ENCODE measurements around the gene FRY.

FRY gene

DNA sequence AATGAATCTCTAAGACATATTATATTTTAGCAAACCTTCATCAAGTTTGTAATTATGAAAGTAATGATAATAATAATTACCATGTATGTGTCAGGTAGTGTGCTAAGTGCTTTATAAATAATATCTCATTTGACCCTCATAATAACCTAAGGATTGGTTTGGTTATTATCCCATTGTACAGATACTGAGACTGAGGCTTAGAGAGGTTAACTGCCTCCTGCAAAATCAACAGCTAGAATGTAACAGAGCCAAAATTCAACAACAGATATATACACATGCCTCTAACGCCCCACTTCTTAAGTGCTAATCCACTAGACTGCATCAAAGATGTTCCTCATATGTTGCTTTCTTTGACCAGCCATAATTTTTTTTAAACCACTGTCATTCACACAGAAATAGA lies 142.8 kb downstream of the FRY start:
- no peak for DNase-seq (ENCODE audit: low spot score)

DNA sequence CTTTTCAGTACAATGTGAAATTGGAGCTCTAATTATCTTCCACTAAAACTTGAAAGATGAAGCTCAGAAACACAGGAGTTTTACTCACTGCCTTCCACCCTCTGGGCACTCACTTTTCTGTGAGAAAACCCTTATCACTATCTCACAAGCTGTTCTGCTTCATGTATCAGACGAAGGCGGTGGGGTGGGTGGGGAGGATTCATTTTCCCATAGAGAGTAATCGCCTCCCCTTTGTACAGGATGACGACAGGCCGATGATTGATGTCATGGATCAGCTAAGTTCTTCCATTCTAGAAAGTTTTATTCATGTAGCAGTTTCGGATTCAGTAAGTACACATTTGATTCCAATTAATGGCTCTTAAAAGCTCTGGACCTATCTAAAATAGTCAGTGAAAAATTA lies 143.7 kb downstream of the FRY start:
- DNase-seq (ENCODE audit: low spot score) = no peak

DNA sequence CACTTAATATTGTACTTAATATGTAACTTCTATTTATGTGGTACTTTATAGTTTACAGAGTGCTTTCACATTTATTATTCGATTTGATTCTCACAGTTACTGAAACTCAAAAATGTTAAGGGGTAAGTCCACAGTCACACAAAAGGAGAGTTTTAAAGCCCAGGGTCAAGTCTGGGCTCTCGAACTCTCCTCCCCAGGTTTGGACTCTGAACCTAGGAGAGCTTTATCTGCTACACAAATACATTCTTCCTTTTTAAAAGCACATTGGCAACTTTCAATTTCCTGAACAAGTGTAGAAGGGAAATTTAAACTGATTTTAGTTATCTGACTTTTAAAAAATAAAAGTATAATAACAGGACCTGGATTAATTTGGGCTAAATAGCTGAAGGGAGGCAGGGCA lies 144.4 kb downstream of the FRY start:
- DNase-seq (ENCODE audit: low spot score) = no peak

DNA sequence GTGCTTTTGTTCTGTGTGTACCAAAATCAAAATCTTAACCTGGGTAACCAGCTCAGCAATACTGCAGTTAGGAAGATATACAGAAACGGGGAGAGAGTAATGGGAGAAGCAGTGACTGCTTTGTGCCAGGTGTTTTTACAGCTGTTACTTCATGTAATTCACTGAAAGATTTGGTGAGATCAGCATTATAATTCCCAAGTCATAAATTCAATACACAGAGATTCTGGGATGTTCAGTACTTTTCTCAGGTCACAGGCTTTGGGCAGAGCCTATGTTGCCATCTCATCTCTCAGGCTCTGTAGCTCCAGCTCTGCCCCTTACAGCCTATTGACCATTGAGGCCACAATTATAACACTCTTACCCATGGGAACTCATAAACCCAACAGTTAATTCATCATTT lies 145.1 kb downstream of the FRY start:
- DNase-seq (ENCODE audit: low spot score) = no peak

DNA sequence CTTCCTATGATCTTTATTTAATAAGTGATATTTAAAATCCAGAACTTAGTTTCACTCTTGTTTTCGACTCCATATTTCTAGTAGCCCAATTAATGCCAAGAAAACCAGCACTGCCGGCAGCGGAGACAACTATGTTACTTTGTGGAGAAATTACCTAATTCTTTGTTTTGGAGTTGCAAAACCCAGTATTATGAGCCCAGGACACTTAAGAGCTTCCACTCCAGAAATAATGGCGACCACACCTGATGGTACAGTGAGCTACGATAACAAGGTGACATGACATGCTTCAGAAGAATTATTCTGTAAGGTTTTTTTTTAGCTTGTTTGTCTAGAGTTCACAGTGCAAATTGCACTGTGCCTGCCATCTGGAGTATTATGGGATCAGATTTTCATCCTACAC lies 147.2 kb downstream of the FRY start:
- no peak for DNase-seq (ENCODE audit: low spot score)

DNA sequence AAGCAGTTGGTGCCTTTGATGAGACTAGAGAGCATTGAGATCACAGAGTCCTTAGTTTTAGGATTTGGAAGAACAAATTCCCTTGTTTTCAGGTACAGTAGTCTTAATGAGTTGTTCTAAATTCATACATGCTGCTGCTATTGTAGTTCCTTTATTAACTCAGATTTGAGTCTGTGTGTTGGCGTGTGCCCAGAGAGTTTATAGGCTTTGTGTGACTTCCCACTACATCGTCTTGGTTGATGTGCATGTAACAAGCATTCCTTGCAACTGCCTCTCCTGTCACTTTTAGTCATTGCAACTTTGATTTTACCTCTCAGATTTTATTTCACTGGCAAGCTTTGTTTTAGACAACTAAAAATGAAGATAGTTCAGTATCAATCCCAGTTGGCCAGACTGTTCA lies 148.1 kb downstream of the FRY start:
- no peak for DNase-seq (ENCODE audit: low spot score)

DNA sequence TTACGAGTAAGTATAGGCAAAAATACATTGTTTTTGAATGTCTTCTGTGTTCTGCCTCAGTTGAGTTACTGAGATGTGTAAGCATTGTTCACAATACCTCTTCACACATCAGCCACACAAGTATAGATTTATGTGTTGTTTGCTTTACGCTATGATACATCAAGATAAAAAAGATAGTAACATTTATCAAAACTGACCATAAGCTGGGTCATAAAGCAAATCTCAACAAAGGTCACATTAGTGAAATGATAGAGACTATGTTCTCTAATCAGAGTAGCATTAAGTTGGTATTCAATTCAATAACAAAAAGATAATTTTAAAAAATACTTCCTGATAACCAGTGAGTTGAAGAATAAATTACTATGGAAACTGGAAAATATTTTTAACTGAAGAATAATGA lies 156.1 kb downstream of the FRY start:
- no peak for DNase-seq (ENCODE audit: low spot score)

DNA sequence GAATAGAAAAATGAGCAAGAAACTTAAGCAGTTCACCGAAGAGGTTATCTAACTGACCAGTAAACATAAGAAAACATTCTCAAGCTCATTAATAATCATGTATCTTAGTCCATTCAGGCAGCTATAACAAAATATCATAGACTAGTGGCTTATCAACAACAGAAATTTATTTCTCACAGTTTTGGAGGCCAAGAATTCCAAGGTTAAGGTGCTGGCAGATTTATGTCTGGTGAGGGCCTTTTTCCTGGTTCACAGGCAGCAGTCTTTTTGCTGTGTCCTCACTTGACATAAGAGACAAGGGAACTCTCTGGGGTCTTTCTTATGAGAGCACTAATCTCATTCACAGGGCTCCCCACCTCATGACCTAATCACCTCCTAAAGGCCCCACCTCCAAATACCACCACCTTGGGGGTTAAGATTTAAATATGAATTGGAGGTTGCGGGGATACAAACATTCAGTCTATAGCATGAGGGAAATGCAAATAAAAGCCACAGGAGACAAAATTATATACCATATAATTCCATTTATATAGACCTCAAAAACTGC lies 160.0 kb downstream of the FRY start:
- DNase-seq (ENCODE audit: low spot score) = no peak

DNA sequence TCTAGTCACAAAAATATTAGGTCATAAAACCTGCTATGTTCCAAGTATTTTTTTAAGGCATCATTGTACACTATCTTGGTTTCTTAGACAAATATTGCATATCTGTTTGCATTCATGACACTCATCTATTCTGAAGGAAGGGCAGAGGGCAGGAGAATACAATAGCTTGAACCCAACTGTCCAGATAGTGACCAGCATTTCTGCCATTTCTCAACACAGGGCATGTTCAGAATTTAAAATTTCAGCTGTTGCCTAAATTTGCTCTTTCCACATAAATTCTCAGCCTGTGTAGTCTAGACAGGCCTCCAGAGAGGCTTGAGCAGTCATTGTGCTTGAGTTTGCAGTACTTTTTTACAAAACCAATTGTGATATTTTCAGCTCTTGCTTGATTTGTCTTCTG lies 164.1 kb downstream of the FRY start:
- DNase-seq (ENCODE audit: low spot score) = no peak

DNA sequence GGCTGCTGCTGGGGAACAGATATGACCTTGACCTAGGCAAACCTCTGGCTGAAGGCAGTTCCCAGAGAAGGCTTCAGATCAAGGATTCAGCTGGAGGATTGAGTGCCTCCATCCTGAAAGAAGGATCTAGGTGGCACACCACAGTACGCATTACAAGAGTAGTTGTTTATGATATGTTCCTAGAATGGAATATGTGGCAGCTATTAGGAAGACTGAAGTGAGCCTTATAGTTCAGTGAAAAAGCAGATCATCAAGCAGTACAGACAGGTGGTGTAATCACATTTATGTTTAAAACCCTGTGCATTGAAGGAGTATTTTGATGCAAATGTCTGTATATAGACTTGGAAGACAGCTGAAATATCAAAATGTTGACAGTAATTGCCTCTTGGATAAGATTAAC lies 167.6 kb downstream of the FRY start:
- DNase-seq (ENCODE audit: low spot score) = no peak

DNA sequence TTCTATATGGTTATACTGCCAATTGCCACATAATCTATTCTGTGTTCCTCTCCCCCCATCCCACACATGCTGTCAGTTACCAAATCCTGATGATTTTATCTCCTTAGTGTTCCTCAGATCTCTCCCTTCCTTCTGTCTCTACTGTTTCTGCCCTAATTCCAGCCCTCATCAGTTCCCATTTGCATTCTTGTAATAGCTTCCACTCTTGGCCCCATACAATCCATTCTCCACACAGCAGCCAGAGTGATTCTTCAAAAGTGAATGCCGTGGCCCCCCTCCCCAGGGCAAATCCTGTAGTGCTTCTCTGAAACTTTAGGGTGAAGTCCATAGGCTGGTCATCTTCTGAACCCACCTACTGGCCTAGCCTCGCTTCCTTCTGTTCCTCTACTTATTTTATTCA lies 169.2 kb downstream of the FRY start:
- DNase-seq (ENCODE audit: low spot score) = no peak

DNA sequence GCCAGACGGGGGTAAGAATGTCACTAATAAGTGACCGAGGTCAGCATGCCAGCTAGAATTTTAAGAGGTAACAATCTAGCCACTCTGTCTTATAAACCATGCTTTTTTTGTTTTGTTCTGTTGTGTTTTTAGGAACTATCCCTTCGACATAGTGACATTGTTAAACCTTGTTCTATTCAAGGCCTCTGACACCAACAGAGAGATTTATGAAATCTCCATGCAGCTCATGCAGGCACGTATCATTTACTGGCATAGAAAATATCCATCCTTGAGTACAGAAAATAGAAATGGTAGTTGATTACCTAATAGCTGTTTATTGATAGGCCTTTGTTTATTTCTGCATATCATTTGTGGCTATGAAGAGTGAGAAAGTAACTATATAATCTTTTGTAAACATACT lies 170.2 kb downstream of the FRY start:
- no peak for DNase-seq (ENCODE audit: low spot score)

DNA sequence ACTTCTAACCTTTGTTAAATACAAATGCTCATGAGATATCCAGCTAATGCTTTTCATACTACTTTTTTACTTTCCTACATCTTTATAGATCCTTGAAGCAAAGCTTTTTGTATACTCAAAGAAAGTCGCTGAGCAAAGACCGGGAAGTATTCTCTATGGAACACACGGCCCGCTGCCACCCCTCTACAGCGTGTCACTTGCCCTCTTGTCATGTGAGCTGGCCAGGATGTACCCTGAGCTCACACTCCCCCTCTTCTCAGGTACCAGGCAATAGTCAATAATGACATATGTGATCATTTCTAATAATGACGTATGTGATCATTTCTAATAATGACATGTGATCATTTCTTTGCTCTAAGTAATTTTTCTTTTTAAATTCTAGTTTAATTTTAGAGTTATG lies 170.7 kb downstream of the FRY start:
- no peak for DNase-seq (ENCODE audit: low spot score)

DNA sequence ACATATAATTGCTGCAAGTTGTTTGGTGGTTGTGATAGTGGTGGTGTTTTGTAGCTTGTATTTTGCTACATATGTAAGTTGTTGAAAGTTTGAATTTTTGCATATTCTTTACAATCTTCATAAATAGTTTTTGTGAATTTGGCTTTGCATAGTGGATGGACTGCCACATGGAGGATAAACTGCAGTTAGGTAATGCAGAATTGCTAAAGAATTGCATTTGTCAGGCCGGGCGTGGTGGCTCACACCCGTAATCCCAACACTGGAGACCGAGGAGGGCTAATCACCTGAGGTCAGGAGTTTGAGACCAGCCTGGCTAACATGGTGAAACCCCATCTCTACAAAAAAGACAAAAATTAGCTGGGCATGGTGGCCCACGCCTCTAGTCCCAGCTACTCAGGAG lies 171.6 kb downstream of the FRY start:
- DNase-seq (ENCODE audit: low spot score) = no peak

DNA sequence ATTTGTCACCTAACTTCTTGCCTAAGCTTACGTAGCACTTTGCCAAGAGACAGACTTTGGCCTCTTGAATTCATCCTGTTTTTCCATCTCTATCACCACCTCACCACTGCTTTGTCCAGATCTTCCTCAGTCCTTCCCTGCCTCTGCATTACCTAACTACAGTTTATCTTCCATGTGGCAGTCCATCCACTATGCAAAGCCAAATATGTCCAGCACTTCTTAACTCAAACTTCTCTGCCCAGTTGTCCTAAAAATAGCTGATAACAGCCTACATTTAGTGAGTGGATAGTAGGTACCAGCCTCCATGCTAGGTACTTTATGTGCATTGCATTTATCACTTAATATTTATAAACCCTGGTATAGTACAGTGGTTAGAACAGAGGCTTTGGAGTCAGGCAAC lies 172.2 kb downstream of the FRY start:
- no peak for DNase-seq (ENCODE audit: low spot score)

DNA sequence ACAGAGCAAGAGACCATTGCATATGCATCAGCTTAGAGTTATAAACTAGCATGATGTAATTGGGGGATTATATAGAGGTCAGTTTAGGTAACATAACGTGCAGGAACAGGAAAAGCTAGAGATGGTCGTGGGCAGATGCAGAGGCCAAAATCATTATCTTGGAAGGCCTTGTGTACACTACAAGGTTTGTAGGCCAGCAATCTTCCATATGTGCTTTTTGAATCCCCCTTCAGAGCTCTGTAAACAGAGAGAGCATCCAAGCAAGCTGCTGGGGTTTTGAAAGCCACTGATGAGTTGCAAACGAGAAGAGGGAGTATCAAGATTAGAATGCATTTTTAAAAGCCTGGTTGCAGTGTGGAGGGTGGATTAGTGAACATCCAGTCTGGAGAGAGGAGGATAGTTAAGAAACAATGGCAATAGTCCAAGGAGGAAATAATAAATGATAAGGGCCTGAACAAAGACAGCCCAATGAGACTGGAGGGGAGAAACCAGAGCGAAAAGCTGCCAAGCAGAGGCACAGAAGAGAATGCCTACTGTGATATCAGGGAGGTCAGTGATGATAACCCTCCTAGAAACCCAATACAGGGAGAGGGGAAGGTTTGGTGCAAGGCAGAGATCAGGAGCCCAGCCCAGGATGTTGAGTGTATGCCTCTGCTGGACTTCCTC lies 174.0 kb downstream of the FRY start:
- no peak for DNase-seq (ENCODE audit: low spot score)

DNA sequence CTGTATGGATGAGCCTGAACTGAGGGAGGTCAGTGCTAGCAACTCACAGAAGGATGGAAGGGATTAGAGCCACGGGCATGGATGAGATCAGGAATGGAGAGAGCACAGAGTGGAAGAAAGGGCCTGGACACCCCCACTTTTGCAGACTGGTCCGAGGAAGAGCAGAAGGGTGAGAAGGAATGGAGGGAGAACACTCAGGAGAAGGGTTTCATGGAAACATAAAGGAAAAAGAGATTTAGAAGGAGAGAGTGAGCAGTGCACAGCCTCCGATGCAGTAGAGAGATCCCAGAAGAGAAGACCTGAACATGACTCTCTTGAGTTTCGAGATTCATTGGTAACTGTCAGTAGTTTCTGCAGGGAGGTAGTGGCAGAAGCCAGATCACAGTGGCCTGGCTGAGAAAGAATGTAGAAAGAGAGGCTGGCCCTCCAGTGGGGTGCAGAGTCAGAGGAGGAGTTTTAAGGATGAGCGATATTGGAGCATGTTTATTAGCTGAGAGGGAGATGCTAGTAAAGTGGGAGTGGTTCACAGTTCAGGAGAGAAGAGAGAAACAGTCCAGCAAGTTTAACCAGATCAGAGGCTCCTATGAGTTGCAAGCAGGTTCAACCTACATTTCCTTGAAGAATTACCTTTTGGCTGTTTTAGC lies 174.6 kb downstream of the FRY start:
- DNase-seq (ENCODE audit: low spot score) = no peak

DNA sequence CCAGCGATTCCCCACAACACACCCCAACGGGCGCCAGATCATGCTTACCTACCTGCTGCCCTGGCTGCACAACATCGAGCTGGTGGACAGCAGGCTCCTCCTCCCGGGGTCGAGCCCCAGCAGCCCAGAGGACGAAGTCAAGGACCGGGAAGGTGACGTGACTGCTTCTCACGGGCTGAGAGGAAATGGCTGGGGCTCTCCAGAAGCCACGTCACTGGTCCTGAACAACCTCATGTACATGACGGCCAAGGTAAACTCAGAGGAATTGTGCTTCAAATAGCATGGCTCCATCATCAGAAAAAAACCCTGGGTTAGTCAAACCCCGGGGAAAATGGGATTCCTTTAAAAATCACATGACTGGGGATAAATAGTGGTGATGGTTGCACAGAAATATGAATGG lies 177.3 kb downstream of the FRY start:
- DNase-seq (ENCODE audit: low spot score) = no peak

DNA sequence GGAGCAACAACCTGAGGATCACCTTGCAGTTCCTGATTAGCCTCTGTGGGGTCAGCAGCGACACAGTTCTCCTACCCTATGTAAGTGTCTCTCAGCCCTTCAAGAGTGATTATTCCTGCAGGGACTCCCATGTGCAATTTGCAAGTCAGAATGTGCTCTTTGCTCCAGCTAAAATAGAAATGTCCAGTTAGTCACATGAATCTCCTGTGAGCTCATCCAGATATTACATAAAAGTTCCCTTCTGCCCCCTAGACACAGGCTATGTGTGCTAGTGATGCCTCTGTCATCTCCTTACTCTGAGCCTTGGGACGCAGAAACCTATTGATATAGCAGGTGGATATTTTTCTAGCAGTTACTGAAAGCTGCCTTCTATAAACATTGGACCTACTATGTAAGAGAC lies 178.1 kb downstream of the FRY start:
- no peak for DNase-seq (ENCODE audit: low spot score)

DNA sequence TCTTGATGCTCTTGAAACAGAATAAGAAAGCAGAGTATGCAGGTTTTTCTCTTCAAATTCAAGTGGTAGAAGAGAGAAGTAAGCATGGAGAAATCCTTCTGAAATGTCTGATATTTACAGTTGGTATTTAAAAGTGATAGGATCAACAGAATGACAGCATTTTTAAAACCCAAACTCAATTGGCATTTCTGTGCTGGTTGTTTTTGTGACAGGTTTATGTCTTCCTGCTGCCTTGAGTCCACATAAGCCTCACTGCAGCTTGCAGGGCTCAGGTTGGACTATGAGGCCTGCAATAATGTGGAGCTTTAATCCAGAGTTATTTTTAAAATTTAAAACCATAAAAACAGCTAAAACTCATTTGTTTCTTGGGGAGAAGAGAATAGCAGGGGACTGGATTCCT lies 178.5 kb downstream of the FRY start:
- no peak for DNase-seq (ENCODE audit: low spot score)

DNA sequence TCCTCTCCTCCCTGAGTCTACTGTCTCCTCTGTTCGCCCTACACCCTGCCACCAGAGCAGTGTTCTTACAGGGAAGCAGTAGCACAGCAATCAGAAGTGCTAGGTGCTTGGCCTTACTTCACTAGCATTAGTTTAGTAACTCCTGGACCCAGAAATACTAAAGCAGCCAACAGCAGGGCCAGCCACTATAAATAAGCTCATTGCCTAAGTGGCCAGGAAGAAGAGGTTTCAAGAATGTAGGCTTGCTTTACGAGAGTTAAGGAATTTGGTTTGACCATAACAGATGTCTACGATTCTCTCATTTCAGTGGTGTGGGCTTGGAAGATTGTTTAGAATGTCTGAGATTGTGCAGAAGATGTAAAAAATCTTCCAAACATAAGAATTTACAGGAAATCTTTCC lies 180.2 kb downstream of the FRY start:
- no peak for DNase-seq (ENCODE audit: low spot score)

DNA sequence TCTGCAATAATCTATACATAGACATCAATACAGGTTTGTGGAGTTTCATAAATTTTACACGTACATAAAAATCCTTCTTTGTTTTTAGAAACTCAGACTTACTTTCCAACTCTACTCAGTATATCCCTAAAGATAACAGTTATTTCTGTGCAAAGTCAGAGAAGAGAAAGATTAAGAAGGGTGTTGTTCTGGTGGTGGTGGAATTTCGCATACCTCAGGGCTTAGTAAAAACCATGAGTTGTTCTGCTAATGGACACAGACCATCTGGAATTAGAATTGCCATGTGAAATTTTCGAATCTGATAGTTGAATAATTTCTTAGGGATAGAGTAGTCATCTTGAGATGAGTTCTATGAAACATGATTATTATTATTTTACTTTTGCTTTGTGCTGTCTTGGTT lies 180.8 kb downstream of the FRY start:
- DNase-seq (ENCODE audit: low spot score) = no peak

DNA sequence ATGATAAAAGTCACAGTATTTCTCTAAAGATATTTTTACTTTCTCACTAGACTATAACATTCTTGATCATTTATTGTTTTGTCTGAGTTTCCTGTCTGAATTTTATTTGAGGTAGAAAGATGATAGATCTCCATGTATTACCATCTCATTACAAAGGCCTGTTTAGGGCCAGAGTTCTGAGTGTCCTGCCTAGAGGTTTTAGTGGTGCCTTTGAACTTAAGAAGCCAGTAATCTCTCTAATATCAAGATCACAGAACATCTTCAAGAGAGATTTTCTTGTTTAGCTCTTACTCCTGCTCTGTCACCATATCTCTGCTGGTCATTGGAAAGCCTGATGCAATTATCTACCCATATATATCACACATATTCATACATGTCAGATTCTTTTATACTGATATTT lies 182.1 kb downstream of the FRY start:
- DNase-seq (ENCODE audit: low spot score) = no peak

DNA sequence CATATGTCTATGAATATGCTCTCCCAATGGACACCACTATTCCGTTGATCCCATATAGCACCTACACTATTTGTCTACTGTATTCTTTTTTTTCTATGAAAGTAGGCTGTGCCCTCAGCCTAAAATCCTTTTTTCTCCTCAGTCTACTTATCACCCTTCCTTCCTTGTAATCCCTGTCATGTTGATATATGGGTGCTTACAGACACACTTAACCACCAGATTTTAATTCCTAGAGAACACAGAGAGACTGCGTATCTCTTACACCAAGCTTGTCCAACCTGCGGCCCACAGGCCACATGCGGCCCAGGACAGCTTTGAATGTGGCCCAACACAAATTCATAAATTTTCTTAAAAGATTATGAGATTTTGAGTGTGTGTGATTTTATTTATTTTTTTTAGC lies 182.5 kb downstream of the FRY start:
- DNase-seq (ENCODE audit: low spot score) = no peak

Data from SW480 (cell line).